ENCODE data around the gene GRWD1. TPM values are rescaled to one million over a fixed set of nuclear protein-coding genes. Genes with fewer than 3 reads are reported as not detected.

Gene GRWD1
- total RNA-seq, 2 donors from 2014 or later, result 26.2 to 39.7 TPM

DNA sequence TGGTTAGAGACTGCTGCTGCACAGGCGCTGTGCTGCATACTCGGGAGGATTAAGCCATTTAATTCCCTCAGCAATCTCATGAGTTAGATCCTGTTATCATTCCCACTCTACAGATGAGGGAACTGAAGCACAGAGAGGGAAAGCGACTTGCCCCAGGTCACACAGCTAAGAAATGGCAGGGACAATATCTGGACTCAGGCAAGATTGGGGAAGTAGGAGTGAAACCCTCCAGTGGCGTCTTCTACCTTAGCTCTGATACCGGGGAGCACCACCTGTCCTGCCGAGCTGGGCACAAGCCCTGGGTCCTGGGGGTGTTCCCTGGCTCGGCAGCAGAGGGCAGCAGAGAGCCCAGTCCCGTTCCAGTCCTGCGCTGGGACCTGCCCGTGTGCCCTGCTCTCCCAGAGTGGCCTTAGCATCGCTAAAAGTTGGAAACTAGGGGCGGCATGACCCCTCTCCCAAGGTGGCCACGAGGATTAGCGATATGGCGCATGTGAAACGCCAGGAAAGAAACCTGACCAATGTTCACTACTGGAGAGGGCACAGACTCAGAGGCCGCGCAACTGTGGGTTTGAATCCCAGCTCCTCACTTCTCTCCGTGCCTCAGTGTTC, 43.9 kb downstream of the GRWD1 start:
- WGBS, result 35% methylated on average over 19 of the region's 19 CpGs
- peaks cover 5% of the 10 kb centered on the region for H3K4me1 ChIP-seq (replicated peaks)
- H3K27ac ChIP-seq, result no peak overlapping the region
- intact Hi-C loops (cut with DNase I), result loop anchor here (2.0 kb wide), 1 partner anchor 95 kb away; no protein-coding TSS in a partner anchor
- no peaks in the 10 kb centered on the region for H3K27me3 ChIP-seq (replicated peaks; ENCODE audit: insufficient read depth)
- no peaks in the 10 kb centered on the region for H3K36me3 ChIP-seq
- TF ChIP-seq POLR2AphosphoS5 (IDR thresholded peaks at IDR 0.05), result no peak
- no peak for TF ChIP-seq POLR2A (IDR thresholded peaks at IDR 0.05)
- peak; percentile 77 to 96 (median 88) for TF ChIP-seq CTCF (IDR thresholded peaks at IDR 0.05)
- no peaks in the 10 kb centered on the region for H3K9me3 ChIP-seq
- DNase-seq (ENCODE audit: low spot score), result peak; percentile 61
- no peak overlapping the region for H3K4me3 ChIP-seq

DNA sequence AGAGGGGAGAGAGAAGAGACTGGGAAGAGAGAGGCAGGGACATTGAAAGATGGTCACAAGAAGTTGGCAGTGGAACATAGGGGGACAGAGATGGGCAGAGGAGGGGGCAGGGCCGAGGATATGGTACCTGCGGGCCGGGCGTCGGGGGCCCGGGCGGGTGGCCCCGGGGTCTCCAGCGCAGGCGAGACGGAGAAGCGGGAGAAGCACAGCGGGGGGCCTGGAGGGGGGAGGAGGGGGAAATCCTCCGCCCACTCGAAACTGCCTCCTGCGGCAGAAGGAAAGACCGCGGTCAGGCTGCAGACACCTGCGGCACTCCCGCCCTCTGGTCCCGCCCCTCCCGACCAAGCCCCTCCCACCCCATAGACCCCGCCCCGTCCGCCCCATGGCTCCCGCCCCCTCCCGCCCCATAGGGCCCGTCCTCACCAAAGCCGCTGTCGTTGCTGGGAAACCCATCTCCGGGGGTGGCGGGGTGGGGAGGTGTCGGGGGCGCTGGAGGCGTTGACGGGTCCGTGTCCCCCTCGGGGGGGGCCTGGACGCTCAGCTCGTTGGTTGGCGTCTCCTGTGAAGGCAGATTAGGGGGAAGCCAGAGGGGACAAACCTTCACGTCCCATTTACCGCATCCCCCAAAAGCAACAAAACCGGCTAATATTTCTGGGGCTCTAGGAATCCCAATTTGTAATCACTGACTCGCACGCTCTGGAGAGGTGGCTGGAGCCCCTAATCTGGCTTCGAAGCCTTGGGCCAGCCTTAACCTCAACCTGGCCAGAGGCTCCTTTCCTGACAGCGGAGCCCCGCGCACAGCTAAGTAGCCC, 45.4 kb downstream of the GRWD1 start:
- Histone ChIP-seq H3K27me3 (replicated peaks; ENCODE audit: insufficient read depth) (no peaks in the 10 kb centered on the region), H3K4me1 (replicated peaks) (peaks cover 5% of the 10 kb centered on the region), H3K9me3 (no peaks in the 10 kb centered on the region), H3K27ac (peak overlapping the region in 1 of 2 donors; percentile 27), H3K36me3 (no peaks in the 10 kb centered on the region), H3K4me3 (no peak overlapping the region)
- no peak for TF ChIP-seq POLR2AphosphoS5 (IDR thresholded peaks at IDR 0.05)
- TF ChIP-seq POLR2A (IDR thresholded peaks at IDR 0.05), result no peak
- TF ChIP-seq CTCF (IDR thresholded peaks at IDR 0.05), result no peak
- intact Hi-C loops (cut with DNase I), result loop anchor here (2.0 kb wide), 1 partner anchor 94 kb away; no protein-coding TSS in a partner anchor
- 13% methylated on average over 48 of the region's 50 CpGs for WGBS
- no peak for DNase-seq (ENCODE audit: low spot score)

GRCh38 chr19:48491793-48492123, 46.0 kb downstream of the GRWD1 start:
- Histone ChIP-seq H3K4me1 (replicated peaks) (peaks cover 5% of the 10 kb centered on the region), H3K36me3 (no peaks in the 10 kb centered on the region), H3K9me3 (no peaks in the 10 kb centered on the region), H3K4me3 (no peak overlapping the region), H3K27me3 (replicated peaks; ENCODE audit: insufficient read depth) (no peaks in the 10 kb centered on the region), H3K27ac (peak overlapping the region in 1 of 2 donors; percentile 27)
- no peak for DNase-seq (ENCODE audit: low spot score)
- TF ChIP-seq POLR2A (IDR thresholded peaks at IDR 0.05) (no peak), CTCF (IDR thresholded peaks at IDR 0.05) (no peak), POLR2AphosphoS5 (IDR thresholded peaks at IDR 0.05) (no peak)
- intact Hi-C loops (cut with DNase I), result loop anchor here (2.0 kb wide), 1 partner anchor 93 kb away; no protein-coding TSS in a partner anchor
- 41% methylated on average over 10 of the region's 10 CpGs for WGBS

DNA sequence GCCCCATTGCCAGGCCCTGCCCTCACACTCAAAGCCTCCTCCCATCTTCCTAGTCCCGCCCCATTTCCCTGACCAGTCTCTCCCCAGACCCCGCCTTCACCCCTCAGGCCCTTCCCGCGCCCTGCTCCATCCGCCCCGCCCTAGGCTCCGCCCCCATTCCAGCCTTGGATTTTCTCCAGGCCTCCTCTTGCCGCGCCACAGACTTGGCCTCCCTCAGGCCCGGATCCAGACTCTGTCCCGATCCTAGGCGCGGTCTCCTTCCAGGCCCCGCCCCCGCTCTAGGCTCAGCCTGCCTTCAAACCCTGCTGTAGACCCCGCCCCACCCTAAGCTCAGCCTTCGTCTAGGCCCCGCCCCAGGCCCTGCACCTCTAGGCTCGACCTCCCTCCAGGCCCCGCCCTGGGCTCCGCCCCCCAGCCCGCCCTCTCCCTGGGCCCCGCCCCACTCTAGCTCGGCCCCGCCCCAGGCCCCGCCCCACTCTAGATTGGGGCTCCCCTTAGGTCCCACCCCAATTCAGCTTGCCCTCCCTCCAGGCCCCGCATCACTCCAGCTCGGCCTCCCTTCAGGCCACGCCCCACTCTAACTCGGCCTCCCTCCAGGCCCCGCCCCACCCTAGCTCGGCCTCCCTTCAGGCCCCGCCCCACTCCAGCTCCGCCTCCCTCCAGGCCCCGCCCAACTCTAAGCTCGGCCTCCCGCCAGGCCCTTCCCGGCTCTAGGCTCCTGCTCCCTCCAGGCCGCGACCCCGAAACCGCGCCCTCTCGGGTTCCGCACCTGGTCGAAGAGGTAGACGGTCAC, 47.3 kb downstream of the GRWD1 start:
- Histone ChIP-seq H3K36me3 (no peaks in the 10 kb centered on the region), H3K4me3 (peak overlapping the region; percentile 44 to 46), H3K27me3 (replicated peaks; ENCODE audit: insufficient read depth) (no peaks in the 10 kb centered on the region), H3K4me1 (replicated peaks) (peaks cover 3% of the 10 kb centered on the region), H3K9me3 (no peaks in the 10 kb centered on the region), H3K27ac (peak overlapping the region; percentile 71 to 73)
- intact Hi-C loops (cut with DNase I), result no loop called here
- TF ChIP-seq POLR2AphosphoS5 (IDR thresholded peaks at IDR 0.05), result peak; percentile 78
- peak; percentile 90 for TF ChIP-seq POLR2A (IDR thresholded peaks at IDR 0.05)
- TF ChIP-seq CTCF (IDR thresholded peaks at IDR 0.05), result no peak
- WGBS, result 3% methylated on average over 47 of the region's 47 CpGs
- DNase-seq (ENCODE audit: low spot score), result peak; percentile 96
